OCI-LY1 (cell line): ENCODE results near the gene B3GAT1.

Source experiments
- EZH2 ChIP-seq: fragments of 200-600 bp; sonication (generic), shearing (Covaris generic); IDR thresholded peaks from 2 replicates; pipeline ENCODE4 v1.8.0; 2017; ENCODE audit warnings: borderline replicate concordance, mixed run types, mild to moderate bottlenecking, antibody characterized with exemption, low read length, moderate library complexity, mixed read lengths
- TF ChIP-seq, protein P1 (sequence below): fragments of 200-600 bp; sonication (generic), shearing (Covaris generic); IDR thresholded peaks from 2 replicates; pipeline ENCODE4 v1.5.1; 2017; ENCODE audit warnings: mild to moderate bottlenecking, antibody characterized with exemption, low read length, moderate library complexity, mixed read lengths

DNA sequence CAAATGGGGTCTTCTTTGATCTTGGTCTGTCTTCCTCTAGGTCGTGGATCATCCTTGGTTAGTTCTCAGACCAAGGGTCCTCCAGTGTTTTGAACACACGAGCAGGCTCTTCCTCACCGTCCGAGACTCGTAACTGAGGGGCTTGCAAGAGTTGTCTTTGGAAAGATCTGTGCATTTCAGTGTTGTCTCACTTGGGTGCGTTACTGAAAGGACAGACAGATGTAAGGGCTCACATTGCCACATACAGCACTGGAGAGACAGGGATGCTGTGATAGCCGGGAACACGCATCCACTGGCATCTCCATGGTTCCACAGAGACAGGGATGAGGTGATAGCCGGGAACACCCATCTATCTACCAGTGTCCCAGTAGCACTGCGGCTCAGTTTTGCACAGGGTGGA lies 64.6 kb downstream of the B3GAT1 start:
- no peak for TF ChIP-seq EZH2
- TF ChIP-seq, protein P1, sequence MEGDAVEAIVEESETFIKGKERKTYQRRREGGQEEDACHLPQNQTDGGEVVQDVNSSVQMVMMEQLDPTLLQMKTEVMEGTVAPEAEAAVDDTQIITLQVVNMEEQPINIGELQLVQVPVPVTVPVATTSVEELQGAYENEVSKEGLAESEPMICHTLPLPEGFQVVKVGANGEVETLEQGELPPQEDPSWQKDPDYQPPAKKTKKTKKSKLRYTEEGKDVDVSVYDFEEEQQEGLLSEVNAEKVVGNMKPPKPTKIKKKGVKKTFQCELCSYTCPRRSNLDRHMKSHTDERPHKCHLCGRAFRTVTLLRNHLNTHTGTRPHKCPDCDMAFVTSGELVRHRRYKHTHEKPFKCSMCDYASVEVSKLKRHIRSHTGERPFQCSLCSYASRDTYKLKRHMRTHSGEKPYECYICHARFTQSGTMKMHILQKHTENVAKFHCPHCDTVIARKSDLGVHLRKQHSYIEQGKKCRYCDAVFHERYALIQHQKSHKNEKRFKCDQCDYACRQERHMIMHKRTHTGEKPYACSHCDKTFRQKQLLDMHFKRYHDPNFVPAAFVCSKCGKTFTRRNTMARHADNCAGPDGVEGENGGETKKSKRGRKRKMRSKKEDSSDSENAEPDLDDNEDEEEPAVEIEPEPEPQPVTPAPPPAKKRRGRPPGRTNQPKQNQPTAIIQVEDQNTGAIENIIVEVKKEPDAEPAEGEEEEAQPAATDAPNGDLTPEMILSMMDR, result no peak
